HEK293T (cell line): ENCODE results near the gene MMP19.

Experiments used
- CTCF ChIA-PET: fragments of 350-600 bp; formaldehyde crosslinking; extraction: SDS; loops from one replicate; lab custom pipeline; 2021; ENCODE audit warnings: antibody characterized with exemption, inconsistent platforms; lab: Yijun Ruan, JAX
- POLR2A ChIA-PET: fragments of 350-600 bp; formaldehyde crosslinking; extraction: SDS; loops from one replicate; lab custom pipeline; 2020; ENCODE audit warnings: antibody characterized with exemption, inconsistent platforms; lab: Yijun Ruan, JAX
- DNase-seq: peaks from one replicate; pipeline ENCODE4 v3.0.0; 2012; ENCODE audit warnings: mixed read lengths; ENCODE audit errors: extremely low spot score
- ARNT ChIP-seq: fragments of 450-650 bp; IDR thresholded peaks from 2 replicates; pipeline ENCODE4 v1.6.1; 2017; ENCODE audit warnings: mild to moderate bottlenecking
- BHLHE40 ChIP-seq: fragments of 450-650 bp; IDR thresholded peaks from 2 replicates; pipeline ENCODE4 v1.6.1; 2016; ENCODE audit warnings: mild to moderate bottlenecking, moderate library complexity, borderline replicate concordance
- CTBP1 ChIP-seq: fragments of 450-650 bp; IDR thresholded peaks from 2 replicates; pipeline ENCODE4 v1.6.1; 2016; ENCODE audit warnings: borderline replicate concordance
- ELF4 ChIP-seq: fragments of 450-650 bp; IDR thresholded peaks from 2 replicates; pipeline ENCODE4 v1.6.1; 2017; ENCODE audit warnings: antibody characterized with exemption
- FOXA1 ChIP-seq: fragments of 450-650 bp; IDR thresholded peaks from 2 replicates; pipeline ENCODE4 v1.6.1; 2016; ENCODE audit warnings: mild to moderate bottlenecking
- FOXK2 ChIP-seq: fragments of 450-650 bp; IDR thresholded peaks from 2 replicates; pipeline ENCODE4 v1.6.1; 2016; ENCODE audit warnings: mild to moderate bottlenecking
- FOXM1 ChIP-seq: fragments of 450-650 bp; IDR thresholded peaks from 2 replicates; pipeline ENCODE4 v1.6.1; 2017; ENCODE audit warnings: mild to moderate bottlenecking, borderline replicate concordance
- HDGF ChIP-seq: fragments of 450-650 bp; IDR thresholded peaks from 2 replicates; pipeline ENCODE4 v1.6.1; 2017; ENCODE audit warnings: antibody characterized with exemption, borderline replicate concordance
- L3MBTL2 ChIP-seq: fragments of 450-650 bp; conservative IDR thresholded peaks from 2 replicates; pipeline ENCODE4 v1.6.1; 2016; ENCODE audit warnings: mild to moderate bottlenecking
- LEF1 ChIP-seq: fragments of 450-650 bp; IDR thresholded peaks from 2 replicates; pipeline ENCODE4 v1.6.1; 2017; ENCODE audit warnings: mild to moderate bottlenecking, borderline replicate concordance
- NFRKB ChIP-seq: fragments of 450-650 bp; IDR thresholded peaks from 2 replicates; pipeline ENCODE4 v1.6.1; 2016; ENCODE audit warnings: mild to moderate bottlenecking, moderate library complexity
- PKNOX1 ChIP-seq: fragments of 450-650 bp; IDR thresholded peaks from 2 replicates; pipeline ENCODE4 v1.6.1; 2016
- SP1 ChIP-seq: fragments of 450-650 bp; IDR thresholded peaks from 2 replicates; pipeline ENCODE4 v1.6.1; 2017
- SUZ12 ChIP-seq: fragments of 450-650 bp; IDR thresholded peaks from 2 replicates; pipeline ENCODE4 v1.6.1; 2016; ENCODE audit warnings: mild to moderate bottlenecking
- TARDBP ChIP-seq: fragments of 450-650 bp; IDR thresholded peaks from 2 replicates; pipeline ENCODE4 v1.6.1; 2016
- ZNF384 ChIP-seq: fragments of 450-650 bp; IDR thresholded peaks from 2 replicates; pipeline ENCODE4 v1.6.1; 2016

The MMP19 gene

GRCh38 chr12:55833056-55833455 lies 9.7 kb downstream of the MMP19 start:
- POLR2A ChIA-PET, result interaction anchor here (1.3 kb wide), 1 partner anchor 15 kb away, joined by 8 read pairs; the partner anchor contains the start of genes ORMDL2 and SARNP
- CTCF ChIA-PET, result no interaction called here
- no peak for DNase-seq
- TF ChIP-seq TARDBP (no peak), FOXM1 (no peak), CTBP1 (no peak), ELF4 (no peak), NFRKB (no peak), FOXA1 (no peak), SUZ12 (no peak), FOXK2 (no peak), SP1 (no peak), ZNF384 (no peak), L3MBTL2 (no peak), ARNT (no peak), BHLHE40 (no peak), HDGF (no peak), PKNOX1 (no peak), LEF1 (no peak)

GRCh38 chr12:55831447-55831815 lies 11.3 kb downstream of the MMP19 start:
- DNase-seq, result no peak
- TF ChIP-seq TARDBP (no peak), HDGF (no peak), SUZ12 (no peak), CTBP1 (no peak), ARNT (no peak), BHLHE40 (no peak), L3MBTL2 (no peak), NFRKB (no peak), SP1 (no peak), ELF4 (no peak)
- ChIA-PET POLR2A (interaction anchor here (0.6 to 3.9 kb wide), 11 partner anchors 8 to 143 kb away, joined by 3 to 109 read pairs (median 13); partner anchors contain the start of genes MMP19, ORMDL2, PYM1 and RAB5B), CTCF (no interaction called here)

- ChIA-PET CTCF (no interaction called here), POLR2A (interaction anchor here (0.6 to 3.9 kb wide), 22 partner anchors 9 to 391 kb away, joined by 3 to 109 read pairs (median 6); partner anchors contain the start of genes BLOC1S1, CD63, DGKA and MMP19)
- peak; percentile 44 for DNase-seq
- TF ChIP-seq FOXK2 (no peak), L3MBTL2 (no peak), ARNT (no peak), HDGF (no peak), BHLHE40 (peak; percentile 74), FOXA1 (no peak), NFRKB (no peak), ZNF384 (no peak)
Observed at GRCh38 chr12:55830601-55831446, 11.9 kb downstream of the MMP19 start.

GRCh38 chr12:55829967-55830600 lies 12.7 kb downstream of the MMP19 start:
- ChIA-PET CTCF (interaction anchor here (1.2 to 1.5 kb wide), 3 partner anchors 10 to 92 kb away, joined by 3 to 5 read pairs (median 3); partner anchors contain the start of genes ORMDL2 and SARNP), POLR2A (interaction anchor here (0.7 to 3.9 kb wide), 27 partner anchors 9 to 392 kb away, joined by 3 to 109 read pairs (median 5); partner anchors contain the start of genes BLOC1S1, CD63, DGKA and MMP19)
- TF ChIP-seq SUZ12 (no peak), TARDBP (no peak), LEF1 (no peak), FOXM1 (no peak), BHLHE40 (no peak), PKNOX1 (no peak), FOXK2 (no peak), ZNF384 (no peak), HDGF (no peak), FOXA1 (no peak), L3MBTL2 (no peak), ELF4 (no peak), ARNT (no peak), NFRKB (no peak), SP1 (no peak), CTBP1 (no peak)
- DNase-seq, result no peak

- ChIA-PET CTCF (no interaction called here), POLR2A (interaction anchor here (1.9 to 3.9 kb wide), 4 partner anchors 9 to 98 kb away, joined by 14 to 109 read pairs (median 51); partner anchors contain the start of genes ORMDL2, PYM1 and SARNP)
- no peak for TF ChIP-seq NFRKB
- TF ChIP-seq FOXA1, result no peak
- TF ChIP-seq SP1, result no peak
- TF ChIP-seq BHLHE40, result no peak
- TF ChIP-seq HDGF, result no peak
- no peak for TF ChIP-seq PKNOX1
- TF ChIP-seq FOXM1, result no peak
- TF ChIP-seq SUZ12, result no peak
- no peak for TF ChIP-seq ELF4
- no peak for TF ChIP-seq FOXK2
- TF ChIP-seq TARDBP, result no peak
- no peak for TF ChIP-seq ARNT
- TF ChIP-seq ZNF384, result no peak
- TF ChIP-seq CTBP1, result no peak
- TF ChIP-seq L3MBTL2, result no peak
- TF ChIP-seq LEF1, result no peak
- DNase-seq, result no peak
Observed at GRCh38 chr12:55828357-55828756, 14.4 kb downstream of the MMP19 start.
